ENCODE measurements around the gene HAUS3.

GRCh38 chr4:2261853-2262144 is 19.9 kb upstream of the HAUS3 start, which contains the start of gene MXD4:
- TF ChIP-seq CTCF (IDR thresholded peaks at IDR 0.05 in 2 of 3, conservative IDR thresholded peaks at IDR 0.05 in 1 of 3; ENCODE audit: borderline replicate concordance in 1 of 3, insufficient read depth in 1 of 3, low read depth in 2 of 3, low read length in 2 of 3) = no peak
- no peak for TF ChIP-seq YY1 (IDR thresholded peaks at IDR 0.05; ENCODE audit: extremely low read depth, insufficient replicate concordance, low read depth, low read length)
- no peak for TF ChIP-seq SRF (IDR thresholded peaks at IDR 0.05; ENCODE audit: low read depth)
- TF ChIP-seq EZH2phosphoT487 (IDR thresholded peaks at IDR 0.05; ENCODE audit: borderline replicate concordance) = no peak
- TF ChIP-seq POLR2A (IDR thresholded peaks at IDR 0.05; ENCODE audit: borderline replicate concordance, extremely low read depth, insufficient read depth, insufficient read length) = no peak
- no peak for TF ChIP-seq TCF7L2 (IDR thresholded peaks at IDR 0.05; ENCODE audit: borderline replicate concordance, extremely low read depth, insufficient read depth, insufficient read length)
- no peak for TF ChIP-seq ZNF274 (IDR thresholded peaks at IDR 0.05; ENCODE audit: low read depth, low read length)
- TF ChIP-seq POLR2AphosphoS5 (IDR thresholded peaks at IDR 0.05; ENCODE audit: low read depth, low read length) = no peak
- TF ChIP-seq EGR1 (IDR thresholded peaks at IDR 0.05; ENCODE audit: low read depth) = no peak
- TF ChIP-seq MAX (IDR thresholded peaks at IDR 0.05) = no peak
- no peak for TF ChIP-seq SP1 (IDR thresholded peaks at IDR 0.05; ENCODE audit: low read depth)
- no peak for TF ChIP-seq ATF3 (IDR thresholded peaks at IDR 0.05)
